Measurements from ENCODE around the gene MMP14.

DNA sequence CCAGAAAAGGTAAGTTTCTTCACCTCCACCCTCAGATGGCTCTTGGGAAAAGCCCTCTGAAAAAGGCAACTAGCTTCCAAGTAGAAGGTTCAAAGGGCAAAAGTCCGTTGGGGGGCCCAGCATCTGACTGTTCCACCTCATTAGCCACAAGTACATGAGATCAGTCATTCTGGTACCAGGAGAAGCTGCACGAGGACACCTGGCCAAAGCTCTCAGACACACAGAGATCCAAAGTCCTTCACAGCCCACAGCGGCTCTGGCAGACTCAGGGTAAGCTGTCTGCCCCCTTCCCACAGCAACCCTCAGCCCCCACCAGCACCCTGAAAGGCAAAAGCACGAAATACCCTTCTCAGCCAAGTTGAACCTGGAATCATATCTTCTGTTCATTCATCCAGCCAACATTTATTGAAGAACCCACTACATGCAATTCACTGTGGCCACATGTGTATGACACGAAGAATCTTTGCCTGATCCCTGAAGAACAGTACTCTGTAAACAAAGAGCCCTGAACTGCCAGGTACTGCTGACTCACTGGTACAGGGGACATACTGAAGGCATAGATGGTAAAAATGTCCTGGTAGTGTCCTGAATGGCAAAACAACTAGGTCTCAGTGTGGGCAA is 40.2 kb upstream of the MMP14 start:
- no peak for TF ChIP-seq POLR2A (IDR thresholded peaks at IDR 0.05)
- TF ChIP-seq, protein P1, sequence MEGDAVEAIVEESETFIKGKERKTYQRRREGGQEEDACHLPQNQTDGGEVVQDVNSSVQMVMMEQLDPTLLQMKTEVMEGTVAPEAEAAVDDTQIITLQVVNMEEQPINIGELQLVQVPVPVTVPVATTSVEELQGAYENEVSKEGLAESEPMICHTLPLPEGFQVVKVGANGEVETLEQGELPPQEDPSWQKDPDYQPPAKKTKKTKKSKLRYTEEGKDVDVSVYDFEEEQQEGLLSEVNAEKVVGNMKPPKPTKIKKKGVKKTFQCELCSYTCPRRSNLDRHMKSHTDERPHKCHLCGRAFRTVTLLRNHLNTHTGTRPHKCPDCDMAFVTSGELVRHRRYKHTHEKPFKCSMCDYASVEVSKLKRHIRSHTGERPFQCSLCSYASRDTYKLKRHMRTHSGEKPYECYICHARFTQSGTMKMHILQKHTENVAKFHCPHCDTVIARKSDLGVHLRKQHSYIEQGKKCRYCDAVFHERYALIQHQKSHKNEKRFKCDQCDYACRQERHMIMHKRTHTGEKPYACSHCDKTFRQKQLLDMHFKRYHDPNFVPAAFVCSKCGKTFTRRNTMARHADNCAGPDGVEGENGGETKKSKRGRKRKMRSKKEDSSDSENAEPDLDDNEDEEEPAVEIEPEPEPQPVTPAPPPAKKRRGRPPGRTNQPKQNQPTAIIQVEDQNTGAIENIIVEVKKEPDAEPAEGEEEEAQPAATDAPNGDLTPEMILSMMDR (IDR thresholded peaks at IDR 0.05): no peak

Measured in lower leg skin (tissue), 3 donors.